ENCODE results near the gene AMMECR1L.

- TF ChIP-seq, protein P1, sequence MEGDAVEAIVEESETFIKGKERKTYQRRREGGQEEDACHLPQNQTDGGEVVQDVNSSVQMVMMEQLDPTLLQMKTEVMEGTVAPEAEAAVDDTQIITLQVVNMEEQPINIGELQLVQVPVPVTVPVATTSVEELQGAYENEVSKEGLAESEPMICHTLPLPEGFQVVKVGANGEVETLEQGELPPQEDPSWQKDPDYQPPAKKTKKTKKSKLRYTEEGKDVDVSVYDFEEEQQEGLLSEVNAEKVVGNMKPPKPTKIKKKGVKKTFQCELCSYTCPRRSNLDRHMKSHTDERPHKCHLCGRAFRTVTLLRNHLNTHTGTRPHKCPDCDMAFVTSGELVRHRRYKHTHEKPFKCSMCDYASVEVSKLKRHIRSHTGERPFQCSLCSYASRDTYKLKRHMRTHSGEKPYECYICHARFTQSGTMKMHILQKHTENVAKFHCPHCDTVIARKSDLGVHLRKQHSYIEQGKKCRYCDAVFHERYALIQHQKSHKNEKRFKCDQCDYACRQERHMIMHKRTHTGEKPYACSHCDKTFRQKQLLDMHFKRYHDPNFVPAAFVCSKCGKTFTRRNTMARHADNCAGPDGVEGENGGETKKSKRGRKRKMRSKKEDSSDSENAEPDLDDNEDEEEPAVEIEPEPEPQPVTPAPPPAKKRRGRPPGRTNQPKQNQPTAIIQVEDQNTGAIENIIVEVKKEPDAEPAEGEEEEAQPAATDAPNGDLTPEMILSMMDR (conservative IDR thresholded peaks at IDR 0.05) = no peak
- TF ChIP-seq EZH2 (IDR thresholded peaks at IDR 0.05; ENCODE audit: low read depth) = no peak
These were observed 59.7 kb downstream of the AMMECR1L start for GRCh38 chr2:127826047-127826446.

Data from PC-9 (cell line).